ENCODE measurements around the gene CCDC6. TPM values are rescaled to one million over a fixed set of nuclear protein-coding genes. Genes with fewer than 3 reads are reported as not detected.

Gene CCDC6
- total and polyA plus RNA-seq, 9 of the 15 experiments (the other 6 are each of a cell fraction or from before 2014, with no cell fraction given) = 10.4 to 41.0 (median 20.9) TPM

- TF ChIP-seq ZBTB40 (IDR thresholded peaks at IDR 0.05) (no peak), ZBTB40 (CRISPR knock-in tag; IDR thresholded peaks at IDR 0.05) (no peak), ATF3 (IDR thresholded peaks at IDR 0.05) (no peak), ATF3 (CRISPR knock-in tag; conservative IDR thresholded peaks at IDR 0.05) (no peak)
Observed at GRCh38 chr10:59934701-59935100, 28.3 kb upstream of the CCDC6 start (continued).
